B cell (primary cell): ENCODE results near the gene AGXT2. TPM values are rescaled to one million over a fixed set of nuclear protein-coding genes. Genes with fewer than 3 reads are reported as not detected.

Experiments
- ATAC-seq: fragments of 200-7000 bp; cut with Tn5 transposase; one replicate; pipeline ENCODE4 v1.10.0; 2021; ENCODE audit warnings: low read depth, mild to moderate bottlenecking, moderate number of reproducible peaks, moderate library complexity
- CTCF ChIA-PET: fragments of 350-600 bp; sonication (Branson Sonifier 250); formaldehyde crosslinking; loops from one replicate; lab custom pipeline; 2021; ENCODE audit warnings: antibody characterized with exemption, inconsistent platforms; lab: Charles Lee
- POLR2A ChIA-PET: fragments of 350-600 bp; sonication (Branson Sonifier 250); formaldehyde crosslinking; loops from one replicate; lab custom pipeline; 2021; ENCODE audit warnings: antibody characterized with exemption; lab: Charles Lee
- DNase-seq: peaks from one replicate; pipeline ENCODE4 v3.0.0; 2013
- H2AFZ ChIP-seq: 2 replicates; pipeline ENCODE4 v1.6.1; 2012; ENCODE audit warnings: mild to moderate bottlenecking, low read depth, low read length; ENCODE audit not compliant: insufficient read depth, poor library complexity, severe bottlenecking
- H3K27ac ChIP-seq, 2 donors: 1 replicate in 1 of 2; 2 replicates in 1 of 2; pipeline ENCODE4 v1.5.1; 2012 to 2013; ENCODE audit warnings: low read length in 2 of 2, mild to moderate bottlenecking in 2 of 2, moderate library complexity in 1 of 2
- H3K27me3 ChIP-seq, 4 experiments: fragments of 200-600 bp in 1 of 4; sonication (generic) in 1 of 4; replicated peaks in 1 of 4; 1 replicate in 2 of 4; 2 replicates in 2 of 4; pipeline versions ENCODE4 v1.6.1 to v1.7.0; 2013 to 2016; ENCODE audit warnings: low read length in 3 of 4, mild to moderate bottlenecking in 2 of 4, mixed read lengths in 1 of 4, moderate library complexity in 1 of 4; ENCODE audit not compliant: insufficient read depth in 4 of 4, control insufficient read depth in 3 of 4; ENCODE audit errors: control extremely low read depth in 1 of 4
- H3K36me3 ChIP-seq, 2 experiments: replicated peaks in 1 of 2; 1 replicate in 1 of 2; 2 replicates in 1 of 2; pipeline versions ENCODE4 v1.6.1 to v1.7.1; 2013; ENCODE audit warnings: low read length in 1 of 2; ENCODE audit not compliant: insufficient read depth in 2 of 2, control insufficient read depth in 1 of 2; ENCODE audit errors: control extremely low read depth in 1 of 2, extremely low read depth in 1 of 2
- H3K4me1 ChIP-seq, 2 donors: fragments of 200-600 bp in 1 of 2; sonication (generic) in 1 of 2; 1 replicate in 1 of 2; 2 replicates in 1 of 2; pipeline versions ENCODE4 v1.5.1 to v1.6.1; 2013 to 2017; ENCODE audit warnings: low read length in 2 of 2; ENCODE audit not compliant: control insufficient read depth in 2 of 2, insufficient read depth in 2 of 2
- H3K4me2 ChIP-seq: replicated peaks from 2 replicates; pipeline ENCODE3; 2012; ENCODE audit warnings: mild to moderate bottlenecking, low read depth, low read length; ENCODE audit not compliant: poor library complexity, severe bottlenecking
- H3K4me3 ChIP-seq, 5 experiments: fragments of 200-600 bp in 1 of 5; sonication (generic) in 1 of 5; 1 replicate in 3 of 5; 2 replicates in 2 of 5; pipeline versions ENCODE4 v1.5.1 to v1.7.0; 2011 to 2016; ENCODE audit warnings: low read length in 4 of 5, mild to moderate bottlenecking in 4 of 5, low read depth in 2 of 5, control low read depth in 1 of 5, moderate library complexity in 1 of 5; ENCODE audit not compliant: insufficient read depth in 1 of 5; ENCODE audit errors: control extremely low read depth in 1 of 5, extremely low read depth in 1 of 5
- H3K79me2 ChIP-seq: fragments of 200-600 bp; sonication (generic); one replicate; pipeline ENCODE4 v1.6.0; 2016; ENCODE audit warnings: low read length; ENCODE audit not compliant: control insufficient read depth, insufficient read depth
- H3K9ac ChIP-seq: fragments of 200-600 bp; sonication (generic); 2 replicates; pipeline ENCODE4 v1.6.1; 2017; ENCODE audit warnings: mild to moderate bottlenecking, low read length, moderate library complexity
- H3K9me3 ChIP-seq, 3 donors: one replicate each; pipeline versions ENCODE4 v1.6.1 to v1.7.1; 2013; ENCODE audit warnings: low read length in 2 of 3; ENCODE audit not compliant: control insufficient read depth in 2 of 3, insufficient read depth in 1 of 3; ENCODE audit errors: control extremely low read depth in 1 of 3
- H4K20me1 ChIP-seq: 2 replicates; pipeline ENCODE4 v1.6.0; 2012; ENCODE audit warnings: mild to moderate bottlenecking, low read length; ENCODE audit not compliant: insufficient read depth, control insufficient read depth, poor library complexity, severe bottlenecking
- H3K27ac Mint-ChIP-seq: one replicate; pipeline ENCODE4 v1.8.0; 2021; ENCODE audit warnings: mixed read lengths
- H3K27me3 Mint-ChIP-seq: one replicate; pipeline ENCODE4 v1.8.0; 2021; ENCODE audit warnings: mixed read lengths
- H3K4me1 Mint-ChIP-seq: one replicate; pipeline ENCODE4 v1.8.0; 2021; ENCODE audit warnings: mixed read lengths
- H3K4me3 Mint-ChIP-seq: one replicate; pipeline ENCODE4 v1.8.0; 2021; ENCODE audit warnings: mixed read lengths
- H3K9me3 Mint-ChIP-seq: one replicate; pipeline ENCODE4 v1.8.0; 2022; ENCODE audit warnings: mixed read lengths; ENCODE audit not compliant: insufficient read depth
- CTCF ChIP-seq: fragments of 200-600 bp; IDR thresholded peaks from one replicate; pipeline ENCODE4 v1.8.0; 2022; ENCODE audit warnings: antibody characterized with exemption, mild to moderate bottlenecking
- EZH2 ChIP-seq: IDR thresholded peaks from 2 replicates; pipeline ENCODE4 v1.6.1; 2012; ENCODE audit warnings: borderline replicate concordance, low read depth, mild to moderate bottlenecking, moderate library complexity, low read length; ENCODE audit not compliant: insufficient read depth, poor library complexity, severe bottlenecking
- WGBS: methylation state at CpG from one replicate; pipeline ENCODE4 v1.1.5; 2013; ENCODE audit warnings: missing lambda C conversion rate; ENCODE audit not compliant: insufficient coverage; 5-methylcytosine and 5-hydroxymethylcytosine counted together
- intact Hi-C: fragments of 100-400 bp; cut with micrococcal nuclease; formaldehyde crosslinking; loops from one replicate; pipeline ENCODE4 v1.10.0; 2022
- polyA plus RNA-seq: library from polyadenylated mRNA; depleted of rRNA; stranded (reverse); fragments of >200 nt; gene quantifications from 2 replicates; pipeline ENCODE4 v1.2.3, GENCODE V29; 2012
- total RNA-seq, 2 donors: library from RNA; stranded (reverse); fragments of 120-200 nt in 1 of 2; gene quantifications; 1 replicate in 1 of 2; 2 replicates in 1 of 2; pipeline versions ENCODE4 v1.2.3 to v1.2.4, GENCODE V29; 2013 to 2022

AGXT2 gene
- total and polyA plus RNA-seq, 2 donors (not counting 1 experiment from before 2014, with no cell fraction given) = not detected

- no peak overlapping the region for H3K4me3 ChIP-seq
- H3K27me3 ChIP-seq = peaks cover 0 to 2% (median 0%) of the 10 kb centered on the region in 4 experiments
- H3K79me2 ChIP-seq = no peaks in the 10 kb centered on the region
- ChIA-PET POLR2A (no interaction called here), CTCF (no interaction called here)
- Mint-ChIP-seq H3K27ac (no peak overlapping the region), H3K4me3 (no peak overlapping the region), H3K4me1 (no peaks in the 10 kb centered on the region), H3K27me3 (peaks cover 2% of the 10 kb centered on the region), H3K9me3 (no peaks in the 10 kb centered on the region)
- H3K27ac ChIP-seq = no peak overlapping the region
- H3K4me1 ChIP-seq = no peaks in the 10 kb centered on the region
- H2AFZ ChIP-seq = no peak overlapping the region
- no peak for ATAC-seq
- no peaks in the 10 kb centered on the region for H3K36me3 ChIP-seq
- no peak for DNase-seq
- intact Hi-C loops = no loop called here
- no peak overlapping the region for H3K4me2 ChIP-seq
- H3K9me3 ChIP-seq = no peaks in the 10 kb centered on the region
- no peak overlapping the region for H3K9ac ChIP-seq
- WGBS = no CpG with 5 or more reads among the region's 3 CpGs
- no peaks in the 10 kb centered on the region for H4K20me1 ChIP-seq
- TF ChIP-seq CTCF (no peak), EZH2 (no peak)
Measured at GRCh38 chr5:35082530-35082929, 34.8 kb upstream of the AGXT2 start.

GRCh38 chr5:35081134-35081533 is 33.4 kb upstream of the AGXT2 start:
- TF ChIP-seq EZH2 (no peak), CTCF (no peak)
- Histone ChIP-seq H2AFZ (no peak overlapping the region), H3K36me3 (no peaks in the 10 kb centered on the region), H3K79me2 (no peaks in the 10 kb centered on the region), H3K4me3 (no peak overlapping the region), H3K27ac (no peak overlapping the region), H3K4me1 (no peaks in the 10 kb centered on the region), H4K20me1 (no peaks in the 10 kb centered on the region), H3K27me3 (no peaks in the 10 kb centered on the region), H3K9me3 (no peaks in the 10 kb centered on the region), H3K9ac (no peak overlapping the region), H3K4me2 (no peak overlapping the region)
- WGBS = 86% methylated on average over 2 of the region's 6 CpGs
- no peak overlapping the region for H3K27ac Mint-ChIP-seq
- ATAC-seq (no peak), DNase-seq (no peak)
- POLR2A ChIA-PET = no interaction called here
- no peaks in the 10 kb centered on the region for H3K9me3 Mint-ChIP-seq
- CTCF ChIA-PET = no interaction called here
- intact Hi-C loops = no loop called here
- no peaks in the 10 kb centered on the region for H3K4me1 Mint-ChIP-seq
- peaks cover 7% of the 10 kb centered on the region for H3K27me3 Mint-ChIP-seq
- H3K4me3 Mint-ChIP-seq = no peak overlapping the region
